Anterior cingulate cortex (tissue), 58 donors: ENCODE measurements around the gene DPP6.
"Not testable (repeated sequence)": the region's sequence is repeated elsewhere in the genome, so short reads cannot be mapped to it uniquely, and the experiment has no call there.

ENCODE experiments used
- DNase-seq, 58 donors: peaks; one replicate each; lab custom pipeline; 2025; lab: John Stamatoyannopoulos, UW

The DPP6 gene

DNA sequence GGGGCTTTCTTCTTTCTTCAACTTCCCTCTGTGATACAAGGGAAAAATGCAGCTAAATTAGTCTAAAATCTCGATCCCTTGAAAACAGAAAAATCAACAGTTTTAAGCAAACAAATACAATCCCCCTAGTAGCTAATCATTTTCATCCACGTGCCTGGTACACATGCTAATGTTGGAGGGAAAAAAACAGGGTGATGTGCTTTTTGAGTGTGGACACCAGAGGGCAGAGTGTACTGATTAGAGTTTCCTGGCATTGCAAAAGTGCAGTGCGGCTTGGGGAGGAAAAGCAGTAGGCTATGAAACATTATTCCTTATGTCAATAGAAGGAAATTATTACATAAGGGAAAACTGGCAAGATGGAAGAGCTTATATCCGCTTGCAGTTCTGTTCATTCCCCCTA is 19.6 kb downstream of the DPP6 start:
- DNase-seq = peak in 41 of 58 donors; percentile 10 to 82 (median 34)

- DNase-seq = not testable (repeated sequence)
Measured at GRCh38 chr7:154072395-154073181, 20.4 kb downstream of the DPP6 start.

- DNase-seq = not testable (repeated sequence)
Measured at GRCh38 chr7:154078523-154078922, 26.3 kb downstream of the DPP6 start.

DNA sequence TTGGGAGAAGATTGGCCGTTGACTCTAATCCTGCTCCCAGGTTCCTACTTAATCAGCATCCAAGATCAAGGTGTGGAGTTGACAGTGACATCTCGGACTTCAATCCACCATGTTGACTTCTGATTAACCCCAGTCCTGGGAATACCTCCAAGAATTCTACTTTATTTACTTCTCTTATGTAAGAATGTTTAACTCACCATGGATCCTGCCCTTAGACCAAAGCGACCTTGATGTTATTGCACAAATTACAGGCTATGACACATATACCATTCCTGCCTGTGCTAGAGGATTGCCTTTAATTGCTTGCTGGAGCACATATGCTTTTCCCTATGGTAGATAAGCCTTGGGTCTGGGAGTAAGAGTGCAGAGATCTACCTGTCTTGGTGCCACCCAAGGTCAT is 28.1 kb downstream of the DPP6 start:
- not testable (repeated sequence) for DNase-seq

DNA sequence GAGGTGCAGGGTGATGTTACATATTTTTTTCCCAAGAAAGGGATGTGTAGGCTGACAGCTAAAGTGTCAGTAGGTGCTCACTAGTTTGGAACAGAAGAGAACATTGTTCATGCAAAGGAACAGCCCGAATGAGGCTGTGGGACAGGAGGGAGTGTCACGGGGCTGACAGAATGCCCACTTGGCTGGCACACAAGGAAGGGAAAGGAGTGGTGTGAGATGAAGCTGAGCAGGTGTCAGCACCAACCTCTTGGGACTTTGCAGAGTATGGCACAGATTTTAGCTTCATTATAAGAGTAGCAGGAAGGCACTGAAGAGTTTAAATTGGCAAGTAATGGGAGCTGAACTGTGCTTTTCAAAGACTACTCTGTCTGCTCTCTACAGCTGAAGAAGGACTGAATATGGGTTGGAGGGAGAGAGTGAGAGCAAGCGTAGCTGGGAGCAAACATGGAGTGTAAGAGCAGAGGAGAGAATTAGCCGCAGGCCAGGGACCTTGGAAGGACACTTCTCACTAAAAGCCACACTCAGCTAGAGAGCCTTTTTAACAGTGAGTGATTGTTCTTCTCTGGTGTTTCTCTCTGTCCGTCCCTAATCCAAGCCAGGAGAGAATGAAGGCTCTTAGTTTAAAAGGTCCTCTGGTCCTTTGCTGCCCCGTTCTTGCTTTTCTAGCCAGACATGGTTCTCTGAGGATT is 35.0 kb downstream of the DPP6 start:
- peak in 7 of 58 donors; percentile 2 to 28 (median 9) for DNase-seq

DNA sequence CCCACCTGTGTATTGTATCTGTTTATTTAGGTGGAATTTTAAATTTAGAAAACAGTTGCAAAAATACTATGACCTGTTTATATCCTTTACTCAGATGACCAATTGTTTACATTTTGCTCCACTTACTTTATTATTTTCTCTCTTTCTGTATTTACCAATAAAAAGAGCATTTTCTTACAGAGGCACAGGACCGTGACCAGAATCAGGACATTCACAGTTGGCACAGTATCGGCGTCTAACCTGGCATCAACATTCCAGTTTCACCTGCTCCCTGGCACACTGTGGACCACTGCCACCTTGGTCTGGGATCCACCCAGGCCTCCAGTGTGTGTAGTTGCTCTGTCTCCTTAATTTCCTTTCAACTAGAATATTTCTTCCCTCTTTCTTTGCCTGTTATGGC is 39.9 kb downstream of the DPP6 start:
- not testable (repeated sequence) for DNase-seq

GRCh38 chr7:154095201-154095600 is 43.0 kb downstream of the DPP6 start:
- DNase-seq = not testable (repeated sequence)

DNA sequence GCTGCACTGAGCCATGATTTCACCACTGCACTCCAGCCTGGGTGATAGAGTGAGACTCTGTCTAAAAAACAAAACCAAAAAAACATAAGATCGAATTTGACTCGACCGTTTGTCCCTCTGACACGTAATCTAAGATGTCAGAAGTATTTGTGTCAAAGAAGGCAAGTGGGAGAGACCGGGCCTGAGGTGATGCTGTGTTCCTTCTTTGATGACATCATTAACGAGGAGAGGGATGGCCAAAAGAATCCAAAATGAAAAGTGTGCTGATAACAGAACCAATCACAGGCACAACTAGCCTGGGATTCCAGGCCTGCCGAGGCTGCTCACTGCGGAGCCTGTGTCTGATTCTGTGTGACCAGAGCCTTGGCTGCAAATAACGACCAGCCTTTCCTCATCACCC is 52.9 kb downstream of the DPP6 start:
- not testable (repeated sequence) for DNase-seq

DNA sequence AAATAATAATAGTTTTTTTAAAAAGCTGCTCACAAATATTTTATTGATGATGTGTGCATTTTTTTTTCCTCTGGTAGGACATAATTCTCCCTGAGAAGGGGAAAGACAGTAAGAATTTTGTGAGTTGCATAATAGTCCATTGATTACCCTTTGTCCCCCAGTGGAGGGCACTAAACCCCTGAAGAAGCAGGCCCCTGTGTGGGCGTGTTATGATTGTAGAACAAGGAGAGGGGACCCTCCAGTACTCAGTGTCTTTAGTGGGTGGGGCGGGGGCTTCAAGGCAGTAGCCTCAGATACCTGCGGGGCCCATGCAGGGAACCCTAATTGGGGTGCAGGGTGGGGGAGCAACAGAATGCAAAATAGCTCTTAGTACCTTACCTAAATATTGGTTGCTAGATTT is 57.4 kb downstream of the DPP6 start:
- not testable (repeated sequence) for DNase-seq

DNA sequence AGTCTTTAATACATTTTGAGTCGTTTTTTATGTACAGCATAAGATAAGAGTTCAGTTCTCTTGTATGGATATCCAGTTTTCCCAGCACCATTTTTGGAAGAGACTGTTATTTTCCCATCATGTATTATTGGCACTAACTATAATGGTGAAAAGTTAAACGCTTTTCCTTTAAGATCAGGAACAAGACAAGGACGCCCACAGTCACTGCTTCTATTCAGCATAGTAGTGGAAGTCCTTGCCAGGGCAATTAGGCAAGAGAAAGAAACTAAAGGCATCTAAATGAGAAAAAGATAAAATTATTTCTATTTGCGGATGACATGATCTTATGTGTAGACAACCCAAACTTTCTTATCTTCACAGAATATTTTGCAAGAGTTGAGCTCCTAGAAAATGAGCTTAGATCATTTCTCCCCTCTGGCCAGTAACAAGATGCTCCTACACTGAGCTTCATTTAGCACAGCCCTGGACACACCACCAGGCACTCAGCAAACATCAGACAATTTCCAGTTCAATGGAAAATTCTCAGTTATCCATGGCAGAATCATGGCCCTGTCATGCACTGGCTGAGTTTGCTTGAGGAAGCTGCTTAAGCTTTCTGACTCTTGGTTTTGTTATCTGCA is 61.6 kb downstream of the DPP6 start:
- not testable (repeated sequence) for DNase-seq

DNA sequence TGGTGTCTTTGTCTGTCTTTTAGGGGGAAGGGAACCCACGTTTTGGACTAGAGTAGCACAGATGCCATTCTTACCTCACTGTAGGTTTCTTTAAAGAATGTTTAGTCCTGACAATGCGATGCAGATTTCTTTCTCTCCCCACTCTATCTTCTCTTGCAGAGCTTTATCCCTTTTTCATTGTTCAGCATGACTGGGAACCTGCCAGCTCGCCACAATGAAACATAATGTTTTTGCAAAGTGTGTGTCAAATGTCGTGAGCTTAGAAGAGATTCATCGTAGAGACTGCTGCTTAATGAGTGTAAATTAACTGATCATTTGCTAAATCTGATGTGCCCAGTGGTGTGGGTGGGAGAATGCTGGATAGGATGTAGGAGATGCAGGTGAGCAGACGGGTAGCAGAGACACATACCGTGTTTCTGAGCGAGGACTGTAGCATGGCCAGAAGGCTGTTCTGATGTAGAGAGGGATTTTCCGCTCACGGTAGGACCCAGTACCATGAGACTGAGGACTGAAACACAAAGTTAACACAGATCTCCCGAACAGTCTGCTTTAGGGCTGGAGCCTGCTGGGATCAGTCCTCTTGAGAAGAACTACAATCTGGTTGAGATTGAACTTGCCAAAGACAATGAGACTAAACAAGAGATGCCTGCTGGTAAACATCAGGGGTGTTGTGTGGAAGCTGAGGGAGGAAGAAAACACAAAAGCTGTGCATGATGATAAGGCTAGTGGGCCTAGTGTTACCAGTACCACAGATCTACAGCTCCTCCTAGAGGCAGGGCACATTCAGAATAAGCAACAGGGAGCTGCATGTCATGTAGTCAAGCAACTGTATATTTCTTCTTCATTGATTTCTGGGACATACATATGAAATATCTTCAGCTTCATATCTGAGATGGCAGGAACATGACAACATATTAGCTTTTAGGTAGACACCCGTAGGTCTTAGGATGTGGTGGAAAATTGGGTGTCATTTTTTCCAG is 65.5 kb downstream of the DPP6 start:
- DNase-seq = not testable (repeated sequence)

DNA sequence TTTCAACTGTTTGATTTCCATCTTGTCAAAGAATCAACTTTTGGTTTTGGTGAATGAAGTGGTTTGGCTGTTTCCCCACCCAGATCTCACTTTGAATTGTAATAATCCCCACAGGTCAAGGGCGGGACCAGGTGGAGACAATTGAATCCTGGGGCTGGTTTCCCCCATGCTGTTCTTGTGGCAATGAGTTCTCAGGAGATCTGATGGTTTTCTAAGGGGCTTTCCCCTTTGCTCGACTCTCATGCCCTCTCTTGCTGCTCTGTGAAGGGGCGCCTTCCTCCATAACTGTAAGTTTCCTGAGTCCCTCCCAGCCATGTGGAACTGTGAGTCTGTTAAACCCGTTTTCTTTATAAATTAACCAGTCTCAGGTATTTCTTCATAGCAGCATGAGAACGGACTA is 68.6 kb downstream of the DPP6 start:
- not testable (repeated sequence) for DNase-seq

DNA sequence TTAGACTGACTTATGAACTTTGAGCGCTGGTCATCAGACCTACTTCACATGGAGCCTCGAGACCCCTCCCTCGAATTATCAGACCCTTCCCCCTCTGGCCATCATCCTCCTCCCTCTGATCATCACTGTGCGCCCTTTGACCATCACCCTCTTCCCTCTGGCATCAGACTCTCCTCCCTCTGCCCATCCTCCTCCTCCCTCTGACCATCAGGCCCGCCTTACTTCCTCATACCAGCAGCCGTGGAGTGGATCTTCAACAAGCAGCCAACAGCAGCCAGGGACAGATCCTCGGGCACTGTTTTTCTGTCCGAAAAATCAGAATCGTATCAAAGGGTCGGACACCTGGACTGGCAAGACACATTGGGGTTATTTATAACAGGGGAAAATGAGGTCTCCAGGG is 70.5 kb downstream of the DPP6 start:
- DNase-seq = not testable (repeated sequence)

GRCh38 chr7:154123397-154123796 is 71.2 kb downstream of the DPP6 start:
- DNase-seq = not testable (repeated sequence)

GRCh38 chr7:154129142-154129541 is 76.9 kb downstream of the DPP6 start:
- DNase-seq = not testable (repeated sequence)

- not testable (repeated sequence) for DNase-seq
Measured at GRCh38 chr7:154132617-154133016, 80.4 kb downstream of the DPP6 start.

DNA sequence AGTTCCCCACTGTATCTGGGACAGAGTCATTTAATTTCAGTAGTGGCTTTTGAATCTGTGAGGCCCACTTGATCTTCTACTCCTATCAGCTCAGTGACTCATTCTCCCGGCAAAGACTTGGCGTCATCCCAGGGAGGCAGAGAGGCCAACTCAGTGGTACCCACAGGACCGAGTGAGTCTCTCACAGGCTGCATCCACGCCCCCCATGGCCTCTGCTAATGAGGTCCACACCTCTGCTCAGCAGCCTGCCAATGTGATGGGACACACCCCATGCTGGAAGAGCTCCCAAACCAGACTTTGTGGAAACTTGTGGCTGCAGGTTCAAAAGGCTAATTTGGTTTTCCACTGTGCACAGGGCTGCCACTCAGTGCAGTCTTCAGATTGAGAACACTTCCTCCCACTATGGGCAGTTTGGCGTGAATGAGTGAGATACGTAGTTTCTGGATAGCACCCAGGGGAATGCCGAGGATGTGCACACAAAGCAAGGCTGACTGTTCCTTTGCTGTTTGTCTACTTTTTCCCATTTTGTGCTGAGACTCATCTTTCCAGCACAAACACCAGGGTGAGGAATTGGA is 81.6 kb downstream of the DPP6 start:
- DNase-seq = not testable (repeated sequence)

- not testable (repeated sequence) for DNase-seq
Measured at GRCh38 chr7:154134698-154135097, 82.5 kb downstream of the DPP6 start.

DNA sequence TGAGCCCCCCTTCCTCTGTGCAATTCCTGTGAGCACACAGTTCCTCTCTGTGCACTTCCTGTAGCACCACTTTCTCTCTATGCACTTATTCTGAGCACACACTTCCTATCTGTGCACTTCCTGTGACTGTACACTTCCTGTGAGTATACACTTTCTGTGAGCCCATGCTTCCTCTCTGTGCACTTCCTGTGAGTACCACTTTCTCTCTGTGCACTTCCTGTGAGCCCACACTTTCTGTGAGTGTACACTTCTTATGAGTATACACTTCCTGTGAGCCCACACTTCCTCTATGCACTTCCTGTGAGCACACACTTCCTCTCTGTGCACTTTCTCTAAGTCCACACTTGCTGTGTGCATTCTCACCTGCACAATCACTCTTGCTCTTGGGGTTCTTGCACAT is 83.4 kb downstream of the DPP6 start:
- not testable (repeated sequence) for DNase-seq
